ENCODE data around the gene CLEC2A. TPM values are rescaled to one million over a fixed set of nuclear protein-coding genes. Genes with fewer than 3 reads are reported as not detected.

Gene CLEC2A
- total RNA-seq, 1 experiment from 2014 or later: not detected

- ATAC-seq (no peak), DNase-seq (ENCODE audit: low read depth, low spot score) (no peak)
- H3K4me3 ChIP-seq (replicated peaks in 1 of 2; ENCODE audit: low read depth in 1 of 2, low read length in 2 of 2): no peak overlapping the region
- BruUV-seq (replicated peaks): no TSS peak
- intact Hi-C loops (cut with micrococcal nuclease): loop anchor here (5.0 kb wide), 1 partner anchor 199 kb away; no protein-coding TSS in a partner anchor
- TF ChIP-seq POLR2AphosphoS5 (IDR thresholded peaks at IDR 0.05; ENCODE audit: low read depth, low read length): no peak
- no peak for TF ChIP-seq FOSL1 (IDR thresholded peaks at IDR 0.05; ENCODE audit: low read depth)
- TF ChIP-seq TCF7L2 (IDR thresholded peaks at IDR 0.05; ENCODE audit: borderline replicate concordance, extremely low read depth, insufficient read depth, insufficient read length): no peak
- no peak for TF ChIP-seq ZNF274 (IDR thresholded peaks at IDR 0.05; ENCODE audit: low read depth, low read length)
- no peak for TF ChIP-seq EGR1 (IDR thresholded peaks at IDR 0.05; ENCODE audit: low read depth)
- no peak for TF ChIP-seq REST (IDR thresholded peaks at IDR 0.05; ENCODE audit: low read depth)
- no peak for TF ChIP-seq ZFX (IDR thresholded peaks at IDR 0.05)
- no peak for TF ChIP-seq EZH2phosphoT487 (IDR thresholded peaks at IDR 0.05; ENCODE audit: borderline replicate concordance)
- no peak for TF ChIP-seq SRF (IDR thresholded peaks at IDR 0.05; ENCODE audit: low read depth)
- no peak for TF ChIP-seq RAD21 (IDR thresholded peaks at IDR 0.05; ENCODE audit: low read depth)
- TF ChIP-seq ELF1 (IDR thresholded peaks at IDR 0.05; ENCODE audit: borderline replicate concordance, low read depth): no peak
- no peak for TF ChIP-seq EZH2 (IDR thresholded peaks at IDR 0.05)
- no peak for TF ChIP-seq SIN3A (IDR thresholded peaks at IDR 0.05; ENCODE audit: low read depth)
- TF ChIP-seq CTCF (IDR thresholded peaks at IDR 0.05 in 2 of 3, conservative IDR thresholded peaks at IDR 0.05 in 1 of 3; ENCODE audit: borderline replicate concordance in 1 of 3, insufficient read depth in 1 of 3, low read depth in 2 of 3, low read length in 2 of 3): no peak
- TF ChIP-seq, protein P1, sequence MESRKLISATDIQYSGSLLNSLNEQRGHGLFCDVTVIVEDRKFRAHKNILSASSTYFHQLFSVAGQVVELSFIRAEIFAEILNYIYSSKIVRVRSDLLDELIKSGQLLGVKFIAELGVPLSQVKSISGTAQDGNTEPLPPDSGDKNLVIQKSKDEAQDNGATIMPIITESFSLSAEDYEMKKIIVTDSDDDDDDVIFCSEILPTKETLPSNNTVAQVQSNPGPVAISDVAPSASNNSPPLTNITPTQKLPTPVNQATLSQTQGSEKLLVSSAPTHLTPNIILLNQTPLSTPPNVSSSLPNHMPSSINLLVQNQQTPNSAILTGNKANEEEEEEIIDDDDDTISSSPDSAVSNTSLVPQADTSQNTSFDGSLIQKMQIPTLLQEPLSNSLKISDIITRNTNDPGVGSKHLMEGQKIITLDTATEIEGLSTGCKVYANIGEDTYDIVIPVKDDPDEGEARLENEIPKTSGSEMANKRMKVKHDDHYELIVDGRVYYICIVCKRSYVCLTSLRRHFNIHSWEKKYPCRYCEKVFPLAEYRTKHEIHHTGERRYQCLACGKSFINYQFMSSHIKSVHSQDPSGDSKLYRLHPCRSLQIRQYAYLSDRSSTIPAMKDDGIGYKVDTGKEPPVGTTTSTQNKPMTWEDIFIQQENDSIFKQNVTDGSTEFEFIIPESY (IDR thresholded peaks at IDR 0.05; ENCODE audit: extremely low read depth, insufficient replicate concordance, low read length): no peak
- TF ChIP-seq JUND (IDR thresholded peaks at IDR 0.05): no peak
- TF ChIP-seq CBX3 (IDR thresholded peaks at IDR 0.05; ENCODE audit: low read depth): no peak
- TF ChIP-seq SP1 (IDR thresholded peaks at IDR 0.05; ENCODE audit: low read depth): no peak
- H3K27ac ChIP-seq (ENCODE audit: low read depth, low read length): no peak overlapping the region
- no peak overlapping the region for H2AFZ ChIP-seq (ENCODE audit: low read depth, low read length, poor library complexity, severe bottlenecking)
- no peaks in the 10 kb centered on the region for H3K4me1 ChIP-seq (ENCODE audit: control insufficient read depth in 1 of 2, insufficient read depth in 2 of 2, low read length in 2 of 2)
- no peaks in the 10 kb centered on the region for H4K20me1 ChIP-seq (ENCODE audit: insufficient read depth)
- H3K4me2 ChIP-seq (ENCODE audit: low read length): no peak overlapping the region
- H3K9me3 ChIP-seq (ENCODE audit: control insufficient read depth in 1 of 2, insufficient read depth in 1 of 2, low read depth in 1 of 2, low read length in 2 of 2): no peaks in the 10 kb centered on the region
- CTCF ChIA-PET: interaction anchor here (1.1 kb wide), 1 partner anchor 194 kb away, joined by 3 read pairs; no protein-coding TSS in a partner anchor
- peaks cover 64% of the 10 kb centered on the region for H3K27me3 ChIP-seq (ENCODE audit: insufficient read depth, low read length)
- H3K9me2 ChIP-seq (ENCODE audit: insufficient read depth): no peaks in the 10 kb centered on the region
- no peaks in the 10 kb centered on the region for H3K79me2 ChIP-seq (ENCODE audit: insufficient read depth, low read length)
- RAD21 ChIA-PET (ENCODE audit: low non-redundant PET in 1 of 2, low total read pairs in 2 of 2, uncharacterized antibody in 2 of 2, unreplicated experiment in 2 of 2): no interaction called here
- no peaks in the 10 kb centered on the region for H3K36me3 ChIP-seq (ENCODE audit: control insufficient read depth in 1 of 2, insufficient read depth in 2 of 2, low read length in 2 of 2)
- POLR2A ChIA-PET: no interaction called here
- H3K9ac ChIP-seq (ENCODE audit: low read length): no peak overlapping the region
Measured at GRCh38 chr12:9943240-9943639, 11.1 kb upstream of the CLEC2A start.
